PC-3 (cell line): ENCODE measurements around the gene CTRB2.

Experiments
- EZH2 ChIP-seq: fragments of 300-600 bp; sonication (generic); IDR thresholded peaks from one replicate; pipeline ENCODE4 v1.6.1; 2017; ENCODE audit warnings: antibody characterized with exemption, mild to moderate bottlenecking, low read length; ENCODE audit not compliant: unreplicated experiment
- EZH2phosphoT487 ChIP-seq: fragments of 300-600 bp; sonication (generic); IDR thresholded peaks from 2 replicates; pipeline ENCODE4 v1.6.1; 2018; ENCODE audit warnings: mild to moderate bottlenecking, antibody characterized with exemption, low read length, borderline replicate concordance
- TF ChIP-seq, protein P1 (sequence below): fragments of 300-600 bp; sonication (generic); conservative IDR thresholded peaks from 2 replicates; pipeline ENCODE4 v1.5.1; 2017; ENCODE audit warnings: antibody characterized with exemption, low read depth, mild to moderate bottlenecking, low read length

DNA sequence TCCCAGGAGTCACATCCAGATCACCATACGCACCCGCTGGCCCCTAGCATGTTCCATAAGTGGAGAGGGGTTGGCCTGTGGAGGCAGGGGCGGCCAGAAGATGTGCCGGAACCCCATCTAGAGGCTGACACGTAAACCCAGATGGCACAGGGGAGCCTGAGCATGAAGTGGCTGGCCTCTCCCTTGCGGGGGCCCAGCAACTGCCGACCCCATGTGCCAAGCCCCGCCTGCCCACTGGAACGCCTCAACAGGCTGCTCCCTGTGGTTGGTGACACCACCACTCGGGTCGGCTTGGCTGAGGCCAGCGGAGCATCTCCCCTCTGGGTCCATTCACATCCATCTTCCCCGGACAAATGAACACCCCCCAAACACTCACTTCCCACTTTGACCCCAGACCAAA lies 35.0 kb upstream of the CTRB2 start:
- TF ChIP-seq, protein P1, sequence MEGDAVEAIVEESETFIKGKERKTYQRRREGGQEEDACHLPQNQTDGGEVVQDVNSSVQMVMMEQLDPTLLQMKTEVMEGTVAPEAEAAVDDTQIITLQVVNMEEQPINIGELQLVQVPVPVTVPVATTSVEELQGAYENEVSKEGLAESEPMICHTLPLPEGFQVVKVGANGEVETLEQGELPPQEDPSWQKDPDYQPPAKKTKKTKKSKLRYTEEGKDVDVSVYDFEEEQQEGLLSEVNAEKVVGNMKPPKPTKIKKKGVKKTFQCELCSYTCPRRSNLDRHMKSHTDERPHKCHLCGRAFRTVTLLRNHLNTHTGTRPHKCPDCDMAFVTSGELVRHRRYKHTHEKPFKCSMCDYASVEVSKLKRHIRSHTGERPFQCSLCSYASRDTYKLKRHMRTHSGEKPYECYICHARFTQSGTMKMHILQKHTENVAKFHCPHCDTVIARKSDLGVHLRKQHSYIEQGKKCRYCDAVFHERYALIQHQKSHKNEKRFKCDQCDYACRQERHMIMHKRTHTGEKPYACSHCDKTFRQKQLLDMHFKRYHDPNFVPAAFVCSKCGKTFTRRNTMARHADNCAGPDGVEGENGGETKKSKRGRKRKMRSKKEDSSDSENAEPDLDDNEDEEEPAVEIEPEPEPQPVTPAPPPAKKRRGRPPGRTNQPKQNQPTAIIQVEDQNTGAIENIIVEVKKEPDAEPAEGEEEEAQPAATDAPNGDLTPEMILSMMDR: no peak
- TF ChIP-seq EZH2: no peak
- TF ChIP-seq EZH2phosphoT487: no peak
